ENCODE measurements around the gene PLEKHG2. TPM values are rescaled to one million over a fixed set of nuclear protein-coding genes. Genes with fewer than 3 reads are reported as not detected.
A peak's percentile ranks its signal among the peaks of the same experiment; 100 is the strongest.

Gene PLEKHG2
- total and polyA plus RNA-seq, 9 of the 15 experiments (the other 6 are each of a cell fraction or from before 2014, with no cell fraction given): 0.98 to 45.7 (median 9.8) TPM

- peak; percentile 90 for TF ChIP-seq NBN (IDR thresholded peaks at IDR 0.05; ENCODE audit: low read depth)
- TF ChIP-seq PRDM10 (IDR thresholded peaks at IDR 0.05; ENCODE audit: partially characterized antibody): no peak
- no peak for TF ChIP-seq BRCA1 (IDR thresholded peaks at IDR 0.05)
- TF ChIP-seq BRCA1 (CRISPR knock-in tag; IDR thresholded peaks at IDR 0.05): 0 out of 2 replicates have a peak, but pooled peaks have one; percentile 49
- no peak for TF ChIP-seq CCNT2 (IDR thresholded peaks at IDR 0.05; ENCODE audit: borderline replicate concordance, extremely low read depth, insufficient read length, low read depth, low read length)
- TF ChIP-seq CLOCK (CRISPR knock-in tag; IDR thresholded peaks at IDR 0.05; ENCODE audit: borderline replicate concordance): no peak
- TF ChIP-seq POLR3G (IDR thresholded peaks at IDR 0.05; ENCODE audit: extremely low read depth, insufficient read length, insufficient replicate concordance): no peak
- TF ChIP-seq ATF6 (CRISPR knock-in tag; IDR thresholded peaks at IDR 0.05): peak; percentile 80; the same call in 1 of the 2 replicates
- no peak for TF ChIP-seq MTA2 (IDR thresholded peaks at IDR 0.05; ENCODE audit: low read depth)
These were observed 18.5 kb downstream of the PLEKHG2 start (continued) for GRCh38 chr19:39430675-39431593.
